SH-SY5Y (cell line): ENCODE measurements around the gene ORMDL3.

Experiments
- GATA2 ChIP-seq: IDR thresholded peaks from 2 replicates; pipeline ENCODE4 v1.6.1; 2011; ENCODE audit warnings: mild to moderate bottlenecking, low read depth, low read length
- GATA3 ChIP-seq: IDR thresholded peaks from 2 replicates; pipeline ENCODE4 v1.6.1; 2011; ENCODE audit warnings: low read depth, mild to moderate bottlenecking, low read length, moderate library complexity

GRCh38 chr17:39926588-39927100, 757 bp downstream of the ORMDL3 start:
- TF ChIP-seq GATA2 (no peak), GATA3 (no peak)
